Measurements from ENCODE around the gene VSIG8.
"Not testable (repeated sequence)": the region's sequence is repeated elsewhere in the genome, so short reads cannot be mapped to it uniquely, and the experiment has no call there.

Gene VSIG8

GRCh38 chr1:159862557-159862956 is at the start of gene VSIG8:
VSIG8 (minus strand) TSS chr1:159862657; CDS start chr1:159862521, 136 bp downstream.
- TF ChIP-seq, protein P1, sequence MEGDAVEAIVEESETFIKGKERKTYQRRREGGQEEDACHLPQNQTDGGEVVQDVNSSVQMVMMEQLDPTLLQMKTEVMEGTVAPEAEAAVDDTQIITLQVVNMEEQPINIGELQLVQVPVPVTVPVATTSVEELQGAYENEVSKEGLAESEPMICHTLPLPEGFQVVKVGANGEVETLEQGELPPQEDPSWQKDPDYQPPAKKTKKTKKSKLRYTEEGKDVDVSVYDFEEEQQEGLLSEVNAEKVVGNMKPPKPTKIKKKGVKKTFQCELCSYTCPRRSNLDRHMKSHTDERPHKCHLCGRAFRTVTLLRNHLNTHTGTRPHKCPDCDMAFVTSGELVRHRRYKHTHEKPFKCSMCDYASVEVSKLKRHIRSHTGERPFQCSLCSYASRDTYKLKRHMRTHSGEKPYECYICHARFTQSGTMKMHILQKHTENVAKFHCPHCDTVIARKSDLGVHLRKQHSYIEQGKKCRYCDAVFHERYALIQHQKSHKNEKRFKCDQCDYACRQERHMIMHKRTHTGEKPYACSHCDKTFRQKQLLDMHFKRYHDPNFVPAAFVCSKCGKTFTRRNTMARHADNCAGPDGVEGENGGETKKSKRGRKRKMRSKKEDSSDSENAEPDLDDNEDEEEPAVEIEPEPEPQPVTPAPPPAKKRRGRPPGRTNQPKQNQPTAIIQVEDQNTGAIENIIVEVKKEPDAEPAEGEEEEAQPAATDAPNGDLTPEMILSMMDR (IDR thresholded peaks at IDR 0.05; ENCODE audit: borderline replicate concordance, insufficient read depth, low read depth, low read length): no peak
- H3K4me3 ChIP-seq (ENCODE audit: low read depth, low read length): no peak within 1 kb of the TSS

- H3K4me3 ChIP-seq (ENCODE audit: low read depth, low read length): no peak overlapping the region
These were observed 49.0 kb upstream of the VSIG8 start for GRCh38 chr1:159911326-159912070.

GRCh38 chr1:159908031-159908940 is 45.8 kb upstream of the VSIG8 start:
- TF ChIP-seq, protein P1 (IDR thresholded peaks at IDR 0.05; ENCODE audit: borderline replicate concordance, insufficient read depth, low read depth, low read length): no peak
- no peak overlapping the region for H3K4me3 ChIP-seq (ENCODE audit: low read depth, low read length)

More at GRCh38 chr1:159911326-159912070, 49.0 kb upstream of the VSIG8 start:
- TF ChIP-seq, protein P1 (IDR thresholded peaks at IDR 0.05; ENCODE audit: borderline replicate concordance, insufficient read depth, low read depth, low read length): no peak

GRCh38 chr1:159906960-159907359 is 44.5 kb upstream of the VSIG8 start:
- H3K4me3 ChIP-seq (ENCODE audit: low read depth, low read length): no peak overlapping the region
- TF ChIP-seq, protein P1 (IDR thresholded peaks at IDR 0.05; ENCODE audit: borderline replicate concordance, insufficient read depth, low read depth, low read length): no peak

- H3K4me3 ChIP-seq (ENCODE audit: low read depth, low read length): not testable (repeated sequence)
These were observed 41.6 kb upstream of the VSIG8 start for GRCh38 chr1:159904036-159904435.

DNA sequence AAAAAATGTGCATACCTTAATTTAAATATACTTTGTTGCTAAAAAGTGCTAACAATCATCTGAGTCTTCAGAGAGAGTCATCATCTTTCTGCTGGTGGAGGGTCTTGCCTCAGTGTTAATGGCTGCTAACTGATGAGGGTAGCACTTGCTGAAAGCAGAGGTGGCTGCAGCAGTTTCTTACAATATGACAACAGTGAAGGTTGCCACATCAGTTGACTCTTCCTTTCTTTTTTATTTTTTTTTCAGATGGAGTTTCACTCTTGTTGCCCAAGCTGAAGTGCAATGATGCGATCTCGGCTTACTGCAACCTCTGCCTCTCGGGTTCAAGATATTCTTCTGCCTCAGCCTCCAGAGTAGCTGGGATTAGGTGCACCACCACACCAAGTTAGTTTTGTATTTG is 40.1 kb upstream of the VSIG8 start:
- no peak overlapping the region for H3K4me3 ChIP-seq (ENCODE audit: low read depth, low read length)
- TF ChIP-seq, protein P1 (IDR thresholded peaks at IDR 0.05; ENCODE audit: borderline replicate concordance, insufficient read depth, low read depth, low read length): no peak

DNA sequence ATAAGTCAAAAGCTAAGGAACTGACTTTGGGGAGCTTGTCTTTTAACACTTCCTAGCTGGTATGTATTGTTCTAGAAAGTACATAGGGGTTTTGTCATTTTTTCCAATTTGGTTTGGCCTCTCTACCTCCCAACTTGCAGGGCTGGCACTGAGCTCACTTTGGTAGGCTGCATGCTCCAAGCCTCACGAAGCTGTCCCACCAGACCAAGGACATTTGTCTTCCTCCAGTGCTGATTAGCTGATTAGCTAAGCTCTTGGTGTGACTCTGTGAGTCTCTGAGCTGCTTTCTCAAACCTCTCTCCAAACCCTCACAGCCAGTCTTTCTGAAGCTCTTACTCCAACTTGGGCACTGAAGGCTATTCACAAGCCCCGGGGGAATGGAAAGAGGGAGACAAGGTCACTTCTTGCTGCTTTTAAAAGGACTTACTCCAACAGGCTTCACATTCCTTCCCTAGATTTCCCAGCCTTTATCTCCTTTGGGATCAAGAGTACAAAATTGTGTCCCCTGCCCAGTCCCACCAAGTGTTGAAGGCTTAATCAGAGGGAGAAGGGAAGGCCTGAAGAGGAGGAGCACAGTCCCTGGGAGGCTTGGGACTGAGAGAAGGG is 38.4 kb upstream of the VSIG8 start:
- TF ChIP-seq, protein P1 (IDR thresholded peaks at IDR 0.05; ENCODE audit: borderline replicate concordance, insufficient read depth, low read depth, low read length): no peak
- H3K4me3 ChIP-seq (ENCODE audit: low read depth, low read length): no peak overlapping the region

Measured in GM12875 (cell line).